HuH-7.5 (cell line): Measurements from ENCODE around the gene FHIT.
"Not testable (repeated sequence)": the region's sequence is repeated elsewhere in the genome, so short reads cannot be mapped to it uniquely, and the experiment has no call there.

Experiments
- DNase-seq: peaks from one replicate; pipeline ENCODE4 v3.0.0; 2011; ENCODE audit warnings: low spot score

The FHIT gene

DNA sequence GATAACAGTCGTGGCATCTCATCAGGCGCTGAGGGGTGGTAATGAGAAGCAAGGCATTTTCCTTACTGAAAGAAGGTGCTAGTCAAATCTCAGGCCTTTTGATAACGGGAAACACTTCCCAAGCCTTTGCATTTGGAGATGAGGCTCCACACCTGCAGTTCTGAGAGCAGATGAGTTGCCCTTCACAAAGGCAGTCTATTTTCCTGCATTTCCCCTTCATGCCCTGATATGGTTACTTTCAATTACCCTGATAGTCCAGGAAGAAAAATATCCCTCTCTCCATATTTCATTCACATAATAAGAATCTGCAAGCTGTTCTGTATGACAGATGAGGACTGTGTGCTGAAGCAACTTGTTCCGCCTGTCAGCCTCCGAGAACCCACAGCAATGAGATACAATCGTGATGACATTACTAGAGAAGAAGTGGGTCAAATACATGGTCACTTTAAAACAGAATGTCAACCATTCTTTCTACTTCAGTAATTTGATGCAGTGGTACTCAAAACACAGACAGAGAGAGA lies 25.0 kb downstream of the FHIT start:
- DNase-seq: no peak

DNA sequence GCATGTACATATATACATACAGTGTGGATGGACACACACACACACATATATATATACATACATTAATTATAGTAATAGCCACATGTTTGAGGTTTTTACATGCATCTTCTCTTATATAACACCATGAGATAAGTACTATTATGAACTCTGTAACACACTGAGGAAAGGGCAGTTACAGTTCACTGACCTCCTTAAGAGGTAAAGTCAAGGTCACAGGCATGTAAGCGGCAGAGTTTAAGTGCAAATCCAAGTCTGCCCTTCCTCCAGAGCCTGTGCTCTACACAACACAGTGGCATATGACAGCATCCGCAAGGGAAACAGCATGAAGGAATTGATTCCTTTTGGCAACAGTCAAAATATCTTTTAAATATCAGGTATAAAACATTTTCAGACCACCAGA lies 26.4 kb downstream of the FHIT start:
- DNase-seq: no peak

DNA sequence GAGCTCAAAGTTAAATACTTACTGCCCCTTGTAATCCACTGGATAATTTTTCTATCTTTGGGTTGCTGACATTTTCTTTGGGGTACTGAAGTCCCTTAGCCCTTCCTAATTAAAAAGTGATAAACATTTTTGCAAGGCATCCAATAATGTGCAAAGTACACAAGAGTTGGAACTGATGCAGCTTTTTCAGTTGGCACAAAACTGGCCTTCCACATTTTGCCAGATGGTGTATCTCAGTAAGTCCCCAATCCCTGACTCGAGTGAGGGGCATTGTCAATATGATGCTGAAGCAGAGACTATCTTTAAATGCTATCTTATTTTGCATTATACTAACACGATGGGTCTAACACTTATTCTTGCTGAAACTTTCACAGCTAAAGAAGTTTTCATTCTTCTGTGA lies 27.8 kb downstream of the FHIT start:
- DNase-seq: no peak

DNA sequence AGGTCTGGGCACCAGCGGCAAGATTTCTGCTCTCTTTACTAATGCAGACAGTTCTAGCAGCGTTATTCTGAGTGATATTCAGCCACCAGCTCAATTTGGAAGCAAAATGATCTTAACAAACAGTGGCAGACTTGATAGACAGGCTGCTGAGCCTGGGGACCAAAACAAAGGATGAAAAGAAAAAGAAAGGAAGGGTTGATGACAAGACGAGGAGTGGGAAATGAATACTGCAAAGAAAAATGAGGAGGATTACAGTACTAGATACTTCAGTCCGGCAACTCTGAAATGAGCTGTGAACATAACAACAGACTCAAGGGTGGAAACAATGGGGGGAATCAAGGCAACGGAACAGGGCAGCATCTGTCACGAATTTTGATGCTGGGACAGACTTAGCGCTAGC lies 28.8 kb downstream of the FHIT start:
- DNase-seq: no peak

DNA sequence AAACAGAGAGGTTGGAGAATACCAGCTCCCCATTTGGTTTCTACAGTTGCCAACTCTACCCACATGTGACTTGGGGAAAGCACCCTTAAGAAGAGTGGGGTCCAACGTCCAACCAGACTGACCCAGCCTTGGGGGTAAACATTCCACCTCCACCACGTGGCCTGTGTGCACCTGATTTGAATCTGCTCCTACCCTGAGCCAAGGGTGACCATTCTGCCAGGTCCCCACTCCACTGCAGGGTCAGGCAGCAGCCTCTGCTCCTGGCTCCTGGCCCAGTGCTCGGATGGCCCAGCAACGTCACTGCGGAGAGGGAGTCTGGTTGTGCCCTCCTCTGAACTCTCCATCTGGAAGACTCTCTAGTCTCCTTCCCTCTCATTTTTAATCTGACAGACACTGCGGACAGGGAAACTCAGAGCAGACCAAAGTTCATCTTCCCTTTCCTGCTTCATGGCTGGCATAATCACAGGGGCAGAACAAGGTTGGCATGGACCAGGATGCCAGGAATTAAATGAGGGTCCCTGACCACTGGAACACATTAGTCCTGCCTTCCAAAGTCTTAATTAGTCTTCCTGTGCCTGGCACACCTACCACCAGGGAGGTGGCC lies 29.4 kb downstream of the FHIT start:
- no peak for DNase-seq

DNA sequence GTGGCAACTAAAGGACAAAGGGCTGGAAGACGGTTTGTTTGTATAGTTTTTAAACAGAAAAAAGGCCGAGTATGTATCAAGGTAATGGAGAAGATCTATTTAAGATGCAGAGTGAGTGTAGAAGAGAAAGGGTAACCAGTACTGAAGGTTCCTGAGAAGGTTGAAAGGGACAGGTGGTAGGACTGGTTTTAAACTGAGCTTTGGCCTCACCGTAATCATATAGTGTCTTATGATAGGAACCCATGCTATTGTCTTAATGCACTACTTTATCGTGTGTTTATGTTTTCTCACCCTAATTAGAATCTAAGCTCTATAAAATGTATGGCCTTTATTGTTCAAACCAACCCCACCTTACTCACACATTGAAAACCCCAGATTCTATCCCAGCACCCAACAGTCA lies 32.7 kb downstream of the FHIT start:
- DNase-seq: no peak

DNA sequence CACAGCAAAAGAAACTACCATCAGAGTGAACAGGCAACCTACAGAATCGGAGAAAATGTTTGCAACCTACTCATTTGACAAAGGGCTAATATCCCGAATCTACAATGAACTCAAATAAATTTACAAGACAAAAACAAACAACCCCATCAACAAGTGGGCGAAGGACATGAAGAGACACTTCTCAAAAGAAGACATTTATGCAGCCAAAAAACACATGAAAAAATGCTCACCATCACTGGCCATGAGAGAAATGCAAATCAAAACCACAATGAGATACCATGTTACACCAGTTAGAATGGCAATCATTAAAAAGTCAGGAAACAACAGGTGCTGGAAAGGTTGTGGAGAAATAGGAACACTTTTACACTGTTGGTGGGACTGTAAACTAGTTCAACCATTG lies 35.1 kb downstream of the FHIT start:
- not testable (repeated sequence) for DNase-seq

DNA sequence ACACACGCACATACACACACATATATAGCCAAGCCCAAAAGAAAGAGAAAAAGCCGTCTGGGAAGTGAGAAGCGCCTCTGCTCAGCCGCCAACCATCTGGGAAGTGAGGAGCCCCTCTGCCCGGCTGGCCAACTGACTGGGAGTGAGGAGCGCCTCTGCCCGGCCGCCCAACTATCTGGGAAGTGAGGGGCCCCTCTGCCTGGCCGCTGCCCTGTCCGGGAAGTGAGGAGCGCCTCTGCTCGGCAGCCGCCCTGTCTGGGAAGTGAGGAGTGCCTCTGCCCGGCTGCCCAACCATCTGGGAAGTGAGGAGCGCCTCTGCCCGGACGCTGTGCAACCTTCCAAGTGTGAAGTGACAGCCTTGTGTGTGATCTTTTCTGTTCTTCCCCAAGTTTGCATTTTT lies 49.2 kb downstream of the FHIT start:
- DNase-seq: no peak

DNA sequence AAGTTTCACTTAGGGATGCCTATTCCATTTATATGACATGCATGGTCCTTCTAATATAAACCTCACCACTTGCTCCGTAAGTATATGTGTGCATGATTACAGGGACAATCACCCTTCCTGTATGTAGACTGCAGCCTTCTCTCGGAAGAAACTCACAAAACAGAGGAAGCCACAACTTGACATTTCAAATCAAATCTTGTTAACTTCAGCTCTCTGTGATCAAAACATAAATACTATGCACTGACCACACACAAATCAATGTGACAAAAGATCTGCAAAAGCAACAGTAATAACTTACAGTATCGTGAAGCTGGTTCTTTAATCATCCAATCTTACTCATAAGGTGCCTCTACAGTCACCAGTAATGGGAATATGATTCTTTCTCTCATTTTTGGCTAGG lies 50.2 kb downstream of the FHIT start:
- DNase-seq: no peak

DNA sequence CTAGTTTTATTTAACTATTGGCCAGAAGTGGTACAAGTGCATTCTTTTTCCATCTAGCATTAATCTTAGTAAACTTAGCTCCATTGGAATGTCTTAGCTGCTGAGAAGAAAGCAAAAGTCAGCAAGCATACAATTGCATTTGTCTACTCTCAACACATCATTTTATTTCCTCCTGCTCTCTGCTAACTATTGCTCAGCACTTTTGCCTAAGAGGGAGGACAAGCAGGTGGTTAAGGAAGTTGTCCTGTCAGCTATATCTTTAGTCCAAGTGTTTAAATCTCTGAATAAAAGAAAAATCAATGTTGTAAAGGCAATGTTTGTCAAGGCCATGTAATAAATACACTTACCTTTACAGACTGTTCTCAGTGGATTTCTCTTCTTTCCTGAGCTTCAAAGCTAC lies 51.0 kb downstream of the FHIT start:
- no peak for DNase-seq

DNA sequence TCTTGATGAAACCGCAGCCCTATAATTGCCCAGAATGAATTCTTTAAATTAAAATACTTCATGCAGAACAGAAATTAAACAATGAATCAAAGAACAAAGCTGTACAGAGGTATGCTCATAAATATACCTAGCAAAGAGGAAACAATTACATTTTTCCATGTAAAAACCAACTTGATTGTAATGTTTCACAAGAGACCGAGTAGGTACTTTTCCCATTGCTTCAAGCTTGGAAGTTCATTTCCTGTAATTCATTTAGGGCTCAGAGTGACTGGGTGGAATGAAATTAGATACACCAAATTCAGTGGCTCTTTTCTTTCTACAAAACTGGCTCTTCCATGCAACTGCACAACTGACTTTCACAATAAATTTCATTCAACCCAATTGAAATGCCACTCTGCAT lies 51.4 kb downstream of the FHIT start:
- DNase-seq: no peak

DNA sequence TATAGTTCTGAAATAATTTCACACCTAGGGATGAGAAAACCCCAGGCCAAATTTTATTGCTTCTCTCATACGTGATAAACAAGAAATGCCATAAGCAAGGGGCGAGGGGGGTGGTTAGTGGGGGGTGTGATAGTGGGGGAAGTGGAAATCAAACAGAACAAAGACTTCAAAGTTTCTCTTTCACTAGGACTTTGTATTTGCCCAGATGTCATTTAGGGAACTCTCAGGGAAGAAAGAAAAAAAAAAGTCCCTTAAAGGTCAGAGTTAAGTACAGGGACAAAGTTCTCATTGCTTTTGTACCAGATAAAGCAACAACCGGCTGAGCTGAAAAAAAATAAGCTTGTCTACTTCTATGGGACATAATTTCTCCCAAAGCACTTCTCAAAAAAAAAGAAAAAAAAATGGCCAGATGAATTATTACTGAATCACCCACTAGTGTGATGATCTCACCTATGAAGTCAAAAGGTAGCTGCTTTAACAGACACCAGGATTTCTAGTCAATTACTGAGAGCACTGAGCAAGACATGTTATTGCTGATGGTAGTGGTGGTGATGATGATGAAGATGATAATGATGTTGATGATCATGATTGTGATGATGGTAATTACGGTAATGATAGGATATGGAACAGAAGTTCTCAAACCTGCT lies 56.2 kb downstream of the FHIT start:
- DNase-seq: no peak

DNA sequence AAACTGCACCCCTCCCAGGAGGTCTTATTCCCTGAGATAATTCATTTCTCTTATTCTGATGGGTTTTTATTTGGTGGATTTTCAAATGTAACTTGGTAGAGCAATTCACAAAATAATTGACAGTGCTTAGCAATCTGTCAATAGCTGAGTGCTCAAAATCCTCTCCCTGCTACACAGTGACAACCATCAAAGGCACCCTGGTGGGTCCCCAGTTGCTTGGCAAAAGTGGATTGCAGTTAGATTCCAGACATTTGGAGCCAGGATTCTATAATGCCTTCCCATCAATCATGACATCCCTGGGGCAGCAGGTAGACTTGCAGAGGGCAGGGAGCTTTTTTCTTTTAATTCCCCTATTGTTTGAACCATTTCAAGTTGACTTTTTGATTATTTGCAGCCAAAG lies 59.0 kb downstream of the FHIT start:
- DNase-seq: no peak

DNA sequence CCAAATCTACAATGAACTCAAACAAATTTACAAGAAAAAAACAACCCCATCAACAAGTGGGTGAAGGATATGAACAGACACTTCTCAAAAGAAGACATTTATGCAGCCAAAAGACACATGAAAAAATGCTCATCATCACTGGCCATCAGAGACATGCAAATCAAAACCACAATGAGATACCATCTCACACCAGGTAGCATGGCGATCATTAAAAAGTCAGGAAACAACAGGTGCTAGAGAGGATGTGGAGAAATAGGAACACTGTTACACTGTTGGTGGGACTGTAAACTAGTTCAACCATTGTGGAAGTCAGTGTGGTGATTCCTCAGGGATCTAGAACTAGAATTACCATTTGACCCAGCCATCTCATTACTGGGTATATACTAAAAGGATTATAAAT lies 61.0 kb downstream of the FHIT start:
- not testable (repeated sequence) for DNase-seq

DNA sequence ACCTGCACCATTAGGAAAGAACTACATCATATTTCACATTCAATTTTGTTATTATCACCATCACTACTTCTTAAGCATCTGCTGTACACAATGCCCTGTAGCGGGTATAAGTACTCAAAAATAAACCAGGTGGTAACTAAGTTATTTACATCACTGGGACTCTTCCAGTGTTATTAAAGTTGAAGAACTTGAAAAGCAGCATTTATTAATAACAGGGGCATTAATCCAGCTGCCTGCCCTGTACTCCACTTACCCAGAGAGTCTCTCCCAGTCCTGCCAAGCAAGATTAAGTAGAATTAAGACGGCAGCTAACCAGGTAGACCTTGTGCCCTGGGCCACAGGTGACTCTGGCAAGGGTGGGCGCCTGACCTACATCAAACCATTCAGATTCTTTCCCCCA lies 65.2 kb downstream of the FHIT start:
- no peak for DNase-seq

DNA sequence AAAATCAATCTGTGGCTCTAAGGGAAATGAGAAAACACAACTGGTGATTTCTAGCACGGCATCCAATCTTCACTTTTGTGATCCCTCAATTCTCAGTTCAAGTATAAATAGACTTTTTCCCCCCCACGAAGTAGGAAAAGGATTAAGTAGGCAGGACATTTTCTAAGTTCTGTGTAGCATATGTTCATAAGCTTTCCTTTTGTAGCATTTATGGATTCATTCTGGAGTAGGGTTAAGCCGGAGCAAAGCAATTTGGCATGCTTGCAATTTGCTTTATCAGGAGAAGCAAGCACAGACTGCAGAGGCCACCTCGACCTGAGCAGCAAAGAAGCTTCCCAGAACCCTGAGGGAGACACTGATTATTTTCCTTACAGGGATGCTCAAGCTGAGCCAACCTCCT lies 66.3 kb downstream of the FHIT start:
- no peak for DNase-seq

DNA sequence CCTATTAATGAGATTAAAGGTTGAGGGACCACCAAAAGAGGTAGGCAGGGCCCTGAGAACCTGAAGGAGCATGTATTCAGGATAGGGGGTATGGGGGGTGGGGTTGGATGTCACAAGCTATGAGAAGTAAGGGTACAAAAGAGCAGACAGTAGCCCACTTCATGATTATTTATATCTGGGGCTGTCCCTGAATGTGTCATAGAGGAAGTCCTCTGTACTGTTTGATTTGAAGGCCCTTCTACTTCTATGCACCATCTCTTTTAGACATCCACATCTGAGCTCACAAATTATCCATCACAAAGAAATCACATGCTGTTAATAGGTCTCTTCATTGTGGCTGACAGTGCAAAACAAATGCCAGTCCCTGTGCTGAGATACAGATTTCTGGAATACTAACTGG lies 68.6 kb downstream of the FHIT start:
- DNase-seq: no peak

DNA sequence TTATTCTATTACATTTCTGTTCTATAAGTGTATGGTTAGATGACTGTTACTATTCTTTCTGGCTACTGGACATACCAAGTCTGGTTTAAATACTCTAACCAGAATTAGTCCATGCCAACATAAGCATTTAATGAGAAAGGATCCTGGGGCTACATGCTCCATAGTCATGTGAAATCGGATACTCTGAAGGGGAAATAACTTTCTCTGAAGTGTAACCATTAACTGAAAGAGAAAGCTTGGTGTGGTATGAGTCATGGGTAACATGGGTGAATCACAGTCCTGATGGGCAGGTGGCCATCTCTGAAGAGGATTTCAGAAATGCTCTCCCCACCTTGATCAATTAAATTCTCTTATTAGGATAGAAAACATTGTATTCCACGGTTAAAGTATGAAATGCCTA lies 69.4 kb downstream of the FHIT start:
- no peak for DNase-seq

DNA sequence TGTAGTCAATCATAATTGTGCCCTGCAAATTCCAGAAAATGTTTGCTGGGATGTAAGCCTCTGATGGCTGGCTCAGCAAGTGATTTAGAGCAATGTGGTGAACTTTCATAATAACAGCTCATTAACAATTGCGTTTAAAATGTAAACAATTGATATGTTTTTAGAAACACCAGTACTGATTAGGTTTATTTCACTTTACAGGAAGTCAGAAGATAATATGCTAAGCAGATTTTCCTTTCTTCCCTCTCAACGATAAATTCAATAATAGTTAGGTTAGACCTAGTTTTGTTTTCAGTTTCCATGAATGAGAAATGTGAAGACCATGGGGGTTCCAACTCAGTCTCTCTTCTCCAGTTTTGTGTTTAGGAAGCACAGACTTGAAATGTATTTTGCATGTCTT lies 71.0 kb downstream of the FHIT start:
- DNase-seq: no peak

DNA sequence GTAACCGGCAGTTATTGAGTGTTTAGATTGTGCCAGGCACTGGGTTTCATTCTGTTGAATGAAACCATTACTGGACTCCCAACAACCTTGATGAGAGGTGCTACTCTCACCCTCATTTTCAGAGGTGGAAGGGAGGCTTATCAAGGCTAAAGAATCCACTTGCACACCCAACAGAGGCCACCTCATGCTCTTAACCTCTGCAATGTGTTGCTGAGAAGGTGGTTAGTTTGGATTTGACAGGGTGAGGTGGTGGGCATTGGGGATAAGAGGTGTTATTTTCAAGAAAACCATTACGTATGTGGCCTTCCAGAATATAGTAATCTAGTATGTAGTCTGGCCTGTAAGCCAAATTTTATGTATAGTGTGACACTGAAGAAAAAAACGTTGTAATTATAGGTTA lies 73.1 kb downstream of the FHIT start:
- no peak for DNase-seq

DNA sequence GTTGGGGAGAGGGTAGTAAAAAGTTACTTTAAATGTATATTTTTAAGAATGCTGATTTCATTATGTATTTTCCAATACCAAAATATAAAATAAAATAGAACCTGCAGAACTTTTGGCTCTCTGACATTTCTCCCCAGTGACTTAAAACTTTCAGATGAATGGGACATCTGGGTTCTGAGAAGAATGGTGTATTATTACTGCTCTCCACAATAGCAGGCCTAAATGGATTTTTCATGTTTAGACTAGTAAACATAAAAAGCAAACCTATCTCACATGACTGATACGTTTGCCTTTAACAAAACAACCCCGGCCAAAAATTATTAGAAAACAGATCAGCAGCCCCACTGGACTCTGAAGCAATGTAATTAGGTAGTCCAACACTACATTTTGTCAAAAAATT lies 73.8 kb downstream of the FHIT start:
- DNase-seq: no peak

DNA sequence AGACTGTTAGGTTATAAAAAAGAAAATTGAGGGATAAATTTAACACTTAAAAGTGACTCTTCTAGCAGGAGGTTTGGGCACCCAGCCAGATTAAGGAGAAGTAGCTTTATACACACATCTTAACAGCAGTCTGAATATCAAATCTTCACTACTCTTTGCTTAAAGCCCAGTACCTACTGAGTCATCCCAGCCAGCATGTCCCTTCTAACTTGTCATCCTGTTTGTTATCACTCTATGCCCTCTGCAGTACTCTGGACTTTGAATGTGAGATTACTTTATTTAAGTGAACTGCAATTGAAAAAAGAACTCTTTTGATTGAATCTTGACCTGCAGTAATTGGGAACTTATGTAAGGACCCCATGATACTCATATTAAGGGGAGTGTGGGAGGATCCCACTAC lies 77.6 kb downstream of the FHIT start:
- no peak for DNase-seq

DNA sequence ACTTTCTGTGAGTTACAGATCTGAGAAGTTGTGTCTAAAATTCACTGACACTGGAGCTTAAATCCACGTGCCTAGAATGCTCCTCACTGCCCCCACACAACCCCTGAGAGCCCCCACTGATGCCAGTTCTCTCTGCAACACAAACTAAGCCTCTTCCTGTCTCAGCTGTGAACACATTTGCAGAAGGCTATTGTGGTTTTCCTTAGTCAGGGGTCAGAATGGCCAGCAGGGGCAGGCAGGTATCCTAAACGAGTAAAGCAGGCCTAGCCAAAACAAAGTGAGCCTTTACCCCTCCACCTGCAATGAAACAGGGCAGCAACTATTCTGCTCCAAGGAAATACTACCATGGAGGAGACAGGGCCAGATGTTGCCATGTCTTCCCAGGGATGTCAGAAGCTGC lies 78.6 kb downstream of the FHIT start:
- no peak for DNase-seq

DNA sequence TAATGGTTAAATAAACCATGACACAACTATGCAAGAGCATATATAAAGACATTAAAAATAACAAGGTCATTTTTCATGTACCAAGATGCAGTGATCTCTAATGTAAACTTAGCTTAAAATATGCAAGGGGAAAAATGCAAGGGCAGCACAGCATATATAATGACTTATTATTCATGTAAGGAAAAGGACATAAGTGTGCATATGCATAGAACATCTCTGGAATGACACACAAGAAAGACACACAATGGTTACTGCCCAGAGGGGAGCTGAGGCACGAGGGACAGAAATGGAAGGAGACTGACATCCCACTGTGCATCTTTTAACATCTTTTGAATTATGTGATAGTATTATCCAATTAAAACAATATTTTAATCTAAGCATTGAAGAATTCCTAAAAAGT lies 79.0 kb downstream of the FHIT start:
- DNase-seq: no peak
